Activated naive CD4-positive, alpha-beta T cell treated with Interleukin-2 at 50 U/mL for 16 hours (primary cell): ENCODE results near the gene ZBTB33.
A peak's percentile ranks its signal among the peaks of the same experiment; 100 is the strongest.

Source experiments
- DNase-seq: peaks from one replicate; pipeline ENCODE4 v3.0.0-alpha.2; 2020

The ZBTB33 gene, protein sequence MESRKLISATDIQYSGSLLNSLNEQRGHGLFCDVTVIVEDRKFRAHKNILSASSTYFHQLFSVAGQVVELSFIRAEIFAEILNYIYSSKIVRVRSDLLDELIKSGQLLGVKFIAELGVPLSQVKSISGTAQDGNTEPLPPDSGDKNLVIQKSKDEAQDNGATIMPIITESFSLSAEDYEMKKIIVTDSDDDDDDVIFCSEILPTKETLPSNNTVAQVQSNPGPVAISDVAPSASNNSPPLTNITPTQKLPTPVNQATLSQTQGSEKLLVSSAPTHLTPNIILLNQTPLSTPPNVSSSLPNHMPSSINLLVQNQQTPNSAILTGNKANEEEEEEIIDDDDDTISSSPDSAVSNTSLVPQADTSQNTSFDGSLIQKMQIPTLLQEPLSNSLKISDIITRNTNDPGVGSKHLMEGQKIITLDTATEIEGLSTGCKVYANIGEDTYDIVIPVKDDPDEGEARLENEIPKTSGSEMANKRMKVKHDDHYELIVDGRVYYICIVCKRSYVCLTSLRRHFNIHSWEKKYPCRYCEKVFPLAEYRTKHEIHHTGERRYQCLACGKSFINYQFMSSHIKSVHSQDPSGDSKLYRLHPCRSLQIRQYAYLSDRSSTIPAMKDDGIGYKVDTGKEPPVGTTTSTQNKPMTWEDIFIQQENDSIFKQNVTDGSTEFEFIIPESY

DNA sequence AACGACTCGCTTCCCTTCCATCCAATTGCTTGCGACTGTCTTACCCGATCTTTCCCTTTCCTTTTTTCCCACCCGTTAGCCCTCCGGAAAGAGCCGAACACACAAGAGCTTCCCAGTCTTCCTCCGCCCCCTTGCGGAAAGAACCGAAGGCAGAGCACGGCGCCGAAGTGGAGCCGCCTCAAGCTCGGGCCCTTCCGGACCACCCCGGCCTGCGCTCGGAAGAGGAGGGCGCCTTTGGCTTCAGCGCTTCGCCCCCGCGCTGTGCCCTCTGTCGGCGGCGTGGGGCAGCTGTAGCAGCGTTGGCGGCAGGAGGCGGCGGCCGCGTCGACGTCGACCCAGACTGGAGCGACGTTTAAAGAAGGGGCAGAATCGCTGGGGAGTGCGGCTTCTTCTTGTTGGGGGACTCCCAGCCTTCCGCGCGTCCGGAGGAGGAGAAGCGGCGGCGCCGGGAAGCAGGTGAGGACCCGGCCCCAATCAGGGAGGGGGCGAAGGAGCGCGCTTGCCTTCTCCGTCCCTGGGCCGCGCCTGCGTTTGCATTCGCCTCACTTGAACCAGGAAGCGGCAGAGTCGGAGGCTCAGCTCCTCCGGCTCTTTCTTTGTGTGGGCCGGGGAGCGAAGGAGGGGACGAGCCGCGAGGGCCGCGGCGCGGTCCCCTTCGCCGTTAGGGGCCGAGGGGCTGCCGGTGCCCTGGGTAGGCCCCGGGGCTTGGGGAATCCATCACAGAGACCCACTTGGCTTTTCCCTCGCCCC is at the start of gene ZBTB33:
Gene ZBTB33 (plus strand): TSS at position 291 of the 750 bp plus-strand sequence. CDS start 2,604 bp downstream, outside the sequence.
- DNase-seq, result peak; percentile 85

DNA sequence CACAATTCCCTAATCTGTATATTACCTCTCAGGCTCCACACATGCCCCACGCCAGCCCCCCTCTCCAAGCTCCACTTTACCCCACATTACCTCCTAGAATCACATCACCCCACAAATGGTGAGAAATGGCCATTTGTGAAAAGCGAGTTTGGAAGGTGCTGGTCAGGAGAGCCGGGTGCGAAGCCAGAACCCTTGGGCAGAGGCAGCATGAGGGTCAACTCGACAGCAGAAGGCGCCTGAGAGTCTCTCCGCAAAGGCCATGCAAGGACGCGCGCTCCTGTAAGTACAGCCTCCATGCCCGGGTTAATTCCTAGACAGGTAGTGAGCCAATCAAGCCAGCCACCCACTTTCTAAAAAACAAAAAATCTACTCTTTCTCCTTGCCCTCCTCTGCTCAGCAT is 49.8 kb upstream of the ZBTB33 start:
- DNase-seq, result no peak

DNA sequence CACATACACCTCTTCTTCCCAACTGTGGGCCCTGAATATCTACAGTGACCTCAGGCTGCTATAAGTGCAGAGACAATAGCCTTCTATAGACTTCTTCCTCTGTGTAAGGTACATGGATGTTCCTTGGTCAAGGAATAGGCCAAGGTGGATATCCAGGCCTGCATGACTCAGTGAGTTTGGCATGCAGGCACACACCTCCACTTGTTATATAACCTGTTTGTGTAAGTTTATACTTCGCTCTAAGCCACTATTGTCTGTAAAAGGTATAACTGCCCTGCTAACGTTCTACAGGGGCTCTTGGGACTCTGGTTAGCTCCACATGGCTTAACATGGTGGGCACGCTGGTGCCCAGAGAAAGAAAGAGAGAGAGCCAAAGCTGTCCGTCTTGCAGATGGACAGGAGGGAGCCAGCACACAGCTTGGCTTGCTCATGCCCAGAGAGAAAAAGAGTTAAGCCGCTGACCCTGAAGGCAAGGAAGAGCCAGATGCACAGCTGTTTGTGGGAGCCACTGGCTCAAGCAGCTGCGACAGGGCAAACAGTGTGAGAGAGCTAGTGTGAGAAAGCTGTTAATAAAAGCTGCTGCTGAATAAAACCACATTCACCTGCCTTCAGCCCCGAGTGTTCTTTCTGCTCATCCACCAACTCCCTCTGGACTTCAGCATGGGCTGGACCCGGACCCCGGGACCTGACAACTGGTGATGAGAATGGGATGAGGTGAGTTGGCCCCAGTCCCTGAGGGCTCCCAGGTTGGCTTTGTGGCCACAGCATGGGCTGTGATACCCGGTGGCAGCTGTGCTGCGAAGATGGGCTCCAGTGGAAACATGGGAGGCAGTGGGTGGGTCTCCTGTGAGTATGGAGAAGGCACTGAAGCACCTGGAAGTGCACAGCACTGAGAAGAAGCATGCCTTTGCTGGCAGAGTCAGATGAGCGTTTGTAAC is 44.5 kb upstream of the ZBTB33 start:
- DNase-seq, result no peak

DNA sequence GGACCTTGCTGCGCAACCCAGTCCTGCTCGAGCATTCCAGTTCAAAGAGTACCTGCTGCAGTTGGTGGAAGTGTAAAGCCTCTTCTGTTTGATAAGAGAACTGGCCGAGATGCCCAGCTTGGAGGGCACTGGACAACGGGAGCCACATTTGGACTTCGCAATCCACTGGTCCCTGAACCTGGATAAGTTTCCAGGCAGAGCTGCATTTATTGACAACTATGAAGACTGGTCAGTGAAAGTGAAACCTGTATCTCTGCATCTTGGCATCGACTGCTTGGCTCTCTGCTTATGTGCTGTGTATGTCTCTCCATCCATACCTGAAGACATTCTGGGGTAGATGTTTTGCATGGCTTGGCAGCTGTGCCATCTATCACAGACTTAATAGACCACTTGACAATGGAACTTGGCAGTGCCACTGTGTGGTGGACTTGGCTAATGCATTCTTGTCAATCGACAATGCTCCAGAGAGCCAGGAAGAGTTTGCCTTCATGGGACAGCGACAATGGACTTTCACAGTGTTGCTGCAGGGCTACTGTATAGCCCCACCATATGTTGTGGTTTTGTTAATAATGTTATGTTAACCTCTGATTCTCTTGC is 43.5 kb upstream of the ZBTB33 start:
- DNase-seq, result no peak

DNA sequence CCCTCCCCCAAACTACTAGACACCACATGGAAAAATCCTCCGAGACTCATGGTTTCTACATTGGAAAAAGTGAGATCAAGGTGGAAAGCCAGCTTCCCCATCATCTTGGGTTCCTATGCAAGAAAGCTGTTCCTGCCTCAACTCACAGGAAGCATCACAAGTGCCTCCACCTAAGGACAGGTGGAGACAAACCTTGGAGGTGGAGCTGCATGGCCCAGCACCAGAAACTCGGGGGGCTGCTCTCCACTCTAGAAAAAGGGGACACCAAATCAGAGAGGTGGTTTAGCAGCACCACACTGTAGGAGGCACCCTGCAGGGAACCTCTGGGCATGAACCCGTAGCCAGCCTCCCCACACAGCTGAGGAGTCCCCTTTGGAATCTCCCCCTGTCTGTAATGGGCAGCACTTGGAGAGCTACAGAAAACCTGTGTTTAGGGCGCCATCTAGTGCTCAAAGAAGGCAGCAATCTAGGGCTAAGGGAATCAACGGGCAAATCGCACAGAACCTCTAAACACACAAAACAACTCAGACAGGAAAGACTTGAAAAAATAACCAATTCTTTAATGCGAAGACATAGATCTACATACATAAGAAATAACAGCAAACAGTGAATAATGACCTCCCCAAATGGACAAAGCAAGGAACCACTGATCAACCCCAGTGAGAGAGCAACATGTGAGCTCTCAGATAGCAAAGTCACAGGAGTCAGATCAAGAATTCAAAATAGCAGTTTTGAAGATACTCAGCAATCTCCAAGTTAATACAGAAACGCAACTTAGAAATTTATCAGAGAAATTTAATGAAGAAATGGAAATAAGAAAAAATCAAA is 37.0 kb upstream of the ZBTB33 start:
- peak; percentile 43 for DNase-seq

DNA sequence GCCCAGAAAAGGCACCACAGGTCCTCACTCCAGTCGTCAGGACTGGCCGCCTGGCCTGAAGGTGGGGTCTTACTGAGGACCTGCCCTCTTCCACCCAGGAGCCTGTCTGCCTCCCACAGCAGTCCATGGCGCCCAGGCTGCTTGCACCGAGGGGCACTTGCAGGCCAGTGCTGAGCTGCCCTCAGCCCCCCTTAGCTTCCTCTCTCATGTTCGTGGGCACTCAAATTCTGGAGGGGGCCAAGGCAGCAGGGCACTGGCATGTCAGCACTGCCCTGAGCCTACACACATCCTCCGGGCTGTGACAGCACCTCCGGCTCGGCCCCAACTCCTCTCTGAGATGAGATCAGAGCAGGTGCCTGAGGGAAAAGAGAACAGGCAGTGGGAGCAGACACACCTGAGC is 27.2 kb upstream of the ZBTB33 start:
- DNase-seq, result no peak

DNA sequence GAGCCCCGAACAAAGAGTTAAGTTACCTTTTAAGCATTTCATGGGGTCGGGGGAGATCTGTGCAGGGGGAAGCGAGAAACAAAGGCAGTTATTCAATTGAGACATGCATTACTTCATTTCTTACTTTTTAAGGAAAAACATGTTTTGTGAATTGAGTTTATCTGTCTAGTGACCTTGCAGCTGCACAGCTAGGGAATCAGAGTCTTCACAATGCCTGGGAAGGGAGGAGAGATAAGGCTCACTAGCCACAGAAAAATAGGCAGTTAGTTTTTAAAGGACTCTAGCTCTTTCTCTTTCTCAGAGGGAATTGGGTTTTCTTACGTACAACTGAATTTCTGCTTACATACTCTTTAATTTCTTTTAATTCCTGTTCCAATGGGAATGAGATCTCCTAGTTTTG is 26.2 kb upstream of the ZBTB33 start:
- no peak for DNase-seq

DNA sequence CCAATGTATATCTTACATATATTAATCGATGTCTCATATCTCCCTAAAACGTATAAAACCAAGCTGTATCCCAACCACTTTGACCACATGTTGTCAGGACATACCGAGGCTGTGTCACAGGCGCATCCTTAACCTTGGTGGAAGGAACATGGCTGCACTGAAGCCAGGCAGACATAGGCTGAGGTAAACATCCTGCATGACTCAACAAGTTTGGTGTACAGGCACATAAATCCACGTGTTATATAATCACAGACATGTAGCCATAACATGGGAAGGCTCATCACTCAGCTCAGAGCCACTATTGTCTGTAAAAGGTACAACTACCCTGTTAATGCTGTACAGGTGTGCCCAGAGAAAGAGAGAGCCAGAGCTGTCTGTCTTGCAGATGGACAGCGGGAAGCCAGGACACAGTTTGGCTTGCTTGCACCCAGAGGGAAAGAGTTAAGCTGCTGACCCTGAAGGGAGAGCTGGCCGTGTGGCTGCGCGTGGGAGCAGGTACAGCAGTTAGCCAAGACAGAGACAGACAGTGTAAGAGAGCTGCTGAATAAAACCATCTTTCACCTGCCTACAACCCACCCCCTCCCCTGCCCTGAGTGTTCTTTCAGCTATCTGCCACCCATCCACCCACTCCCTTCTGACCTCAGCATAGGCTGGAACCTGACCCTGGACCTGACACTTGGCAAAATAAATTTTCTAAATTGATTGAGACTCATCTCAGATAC is 22.3 kb upstream of the ZBTB33 start:
- no peak for DNase-seq

DNA sequence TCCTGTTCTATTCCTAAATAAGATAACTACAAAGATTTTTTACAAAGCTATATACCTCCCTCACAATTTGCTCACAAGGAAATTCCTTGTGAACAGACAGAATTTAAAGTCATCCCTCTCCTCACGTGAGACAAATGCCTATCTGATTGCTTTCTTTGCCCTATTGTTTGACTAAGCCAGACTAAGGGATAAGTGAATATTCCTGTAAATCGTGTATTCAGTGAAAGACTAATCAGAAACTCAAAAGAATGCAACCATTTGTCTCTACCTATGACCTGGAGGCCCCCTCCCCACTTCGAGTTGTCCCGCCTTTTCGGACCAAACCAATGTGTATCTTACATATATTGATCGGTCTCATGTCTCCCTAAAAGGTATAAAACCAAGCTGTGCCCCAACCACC is 15.3 kb upstream of the ZBTB33 start:
- no peak for DNase-seq

DNA sequence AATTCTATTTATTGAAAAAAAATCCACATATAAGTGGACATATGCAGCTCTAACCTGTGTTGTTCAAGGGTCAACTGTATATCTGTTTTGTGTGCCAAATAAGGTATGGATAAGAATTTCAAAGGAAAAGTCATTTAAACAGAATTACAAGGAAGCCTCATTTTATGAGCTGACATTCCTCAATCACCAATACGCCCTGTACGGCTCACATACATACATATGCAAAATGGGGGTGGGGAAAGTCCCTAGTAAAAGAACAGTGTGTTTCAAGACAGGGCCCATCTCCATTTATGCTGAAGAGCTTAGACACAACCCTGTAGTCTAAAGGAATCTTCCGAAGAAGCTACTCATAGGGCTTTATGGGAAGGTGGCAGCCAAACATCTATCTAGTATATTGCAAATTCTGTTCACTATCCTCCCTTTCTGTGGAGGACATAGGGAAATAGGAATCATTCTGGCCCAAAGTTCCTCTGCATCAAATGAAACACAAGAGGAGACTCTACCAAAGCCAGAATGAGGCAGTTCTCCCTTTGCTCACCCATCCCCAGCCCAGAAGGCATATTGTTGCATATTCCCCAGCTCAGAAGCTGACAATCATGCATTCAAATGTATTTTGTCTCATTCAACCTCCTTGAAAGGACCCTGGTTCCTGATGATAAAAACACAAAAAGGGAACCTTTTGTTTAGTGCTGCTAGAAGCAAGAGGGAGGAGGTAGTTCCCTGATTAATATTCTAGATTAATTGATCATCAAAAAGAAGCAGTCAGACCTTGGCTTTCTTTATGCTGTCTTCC is 13.7 kb upstream of the ZBTB33 start:
- DNase-seq, result no peak

DNA sequence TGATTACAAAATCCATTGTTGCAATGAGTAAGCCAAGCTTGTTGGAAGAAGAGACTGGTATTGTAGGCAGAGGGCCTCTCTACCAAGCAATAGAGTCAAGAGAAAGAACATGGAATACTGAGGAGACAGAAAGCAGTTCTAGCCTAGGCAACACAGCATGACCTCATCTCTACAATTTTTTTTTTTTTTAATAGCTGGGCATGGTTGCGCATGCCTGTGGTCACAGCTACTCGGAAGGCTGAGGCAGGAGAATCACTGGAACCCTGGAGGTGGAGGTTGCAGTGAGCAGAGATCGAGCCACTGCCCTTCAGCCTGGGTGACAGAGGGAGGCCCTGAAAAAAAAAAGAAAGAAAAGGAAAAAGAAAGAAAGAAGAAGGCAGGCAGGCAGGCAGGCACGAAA is 11.7 kb upstream of the ZBTB33 start:
- DNase-seq, result no peak

DNA sequence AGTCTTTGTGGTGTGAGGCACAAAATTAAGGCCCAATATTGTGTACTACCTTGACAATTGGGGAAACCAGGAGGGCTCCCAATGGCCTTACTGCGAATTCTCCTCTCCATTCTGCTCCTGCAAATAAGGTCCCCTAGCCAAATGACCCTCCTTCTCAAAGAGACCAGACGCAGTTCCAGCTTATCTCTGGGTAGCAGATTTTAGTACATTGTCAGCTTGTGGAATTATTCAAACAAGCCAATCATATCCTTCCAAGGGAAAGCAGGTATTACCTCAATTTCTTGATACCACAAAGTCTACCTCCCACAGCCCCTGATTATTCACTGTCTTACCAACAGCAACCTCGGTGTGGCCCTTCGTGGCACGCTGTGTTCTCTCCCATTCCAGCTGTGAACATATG is 7.8 kb upstream of the ZBTB33 start:
- DNase-seq, result no peak

DNA sequence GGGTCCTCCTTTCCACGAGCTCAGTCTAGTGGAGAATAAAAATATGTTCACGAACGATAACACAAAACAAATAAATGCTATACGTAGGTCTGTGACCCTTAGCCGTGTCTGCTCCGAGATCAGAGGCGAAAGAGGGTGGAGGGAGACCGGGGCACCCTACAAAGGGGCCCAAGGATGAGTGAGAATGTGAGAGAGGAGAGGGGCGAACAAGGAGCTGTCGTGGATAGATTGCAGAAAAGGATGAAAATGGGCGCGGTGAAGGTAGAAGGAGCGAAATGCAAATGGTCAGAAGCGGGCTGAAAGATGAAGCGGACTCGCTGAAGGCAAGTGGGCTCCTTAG is 6.2 kb upstream of the ZBTB33 start:
- DNase-seq, result no peak

DNA sequence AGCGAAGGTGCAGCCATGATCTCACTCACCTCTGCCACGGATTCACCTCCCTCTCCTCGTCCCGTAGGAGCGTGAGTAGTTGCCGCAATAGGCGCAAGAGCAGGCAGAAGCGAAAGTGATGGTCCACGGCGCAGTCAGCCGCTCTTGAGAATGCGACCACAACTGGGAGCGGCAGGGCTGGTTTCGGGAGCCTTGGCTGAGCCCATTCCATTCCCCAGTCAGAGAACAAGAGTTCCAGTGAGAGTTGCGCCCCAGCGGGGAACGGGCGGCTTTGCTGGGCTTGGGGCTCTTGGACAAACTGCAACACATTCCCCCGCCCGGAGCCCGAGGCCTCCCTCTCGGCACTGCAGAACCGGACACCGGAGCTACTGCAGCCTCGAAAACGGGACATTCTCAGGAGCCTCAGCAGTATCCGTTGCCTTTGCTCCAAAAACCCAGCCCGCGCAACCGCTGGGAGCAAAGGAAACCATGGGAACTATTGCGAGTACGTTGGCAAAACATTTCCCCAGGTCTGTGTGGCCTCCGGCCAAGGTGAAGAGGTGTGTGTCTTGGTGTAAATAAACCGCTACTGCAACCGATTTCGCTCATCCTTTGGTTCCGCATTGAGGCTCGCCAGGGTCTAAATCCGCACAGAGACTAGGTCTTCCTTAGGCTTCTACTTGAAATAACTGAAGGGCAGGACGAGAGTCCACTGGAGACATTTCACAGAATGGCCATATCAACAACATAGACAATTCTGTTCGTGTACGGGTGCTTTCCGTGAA is 5.7 kb upstream of the ZBTB33 start:
- peak; percentile 57 for DNase-seq

DNA sequence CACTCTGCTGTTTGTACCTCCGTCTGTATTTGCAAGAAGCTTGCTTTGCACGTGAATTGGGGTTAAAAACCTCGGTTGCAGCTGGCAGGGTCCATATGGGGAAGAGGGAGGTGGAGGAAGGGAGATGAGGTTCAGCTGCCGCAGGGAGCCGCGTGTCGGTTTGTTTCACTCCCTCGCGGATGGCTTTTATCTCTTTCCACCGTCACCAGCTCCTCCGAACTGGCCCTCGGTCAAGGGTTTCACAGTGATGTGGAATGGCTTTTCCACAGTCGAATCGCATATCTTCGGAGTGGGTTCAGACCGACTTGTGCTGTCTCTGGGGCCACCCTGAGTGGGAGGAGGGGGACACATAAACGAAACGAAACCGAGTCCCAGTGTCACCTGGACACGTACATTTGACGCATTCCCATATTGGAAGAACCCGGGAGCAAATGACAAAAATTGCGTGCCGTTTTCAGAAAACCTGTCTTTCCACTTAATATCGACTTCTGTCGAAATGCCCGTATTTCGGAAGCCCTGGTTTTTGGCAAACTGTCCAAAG is 929 bp downstream of the ZBTB33 start:
- DNase-seq, result peak; percentile 18

DNA sequence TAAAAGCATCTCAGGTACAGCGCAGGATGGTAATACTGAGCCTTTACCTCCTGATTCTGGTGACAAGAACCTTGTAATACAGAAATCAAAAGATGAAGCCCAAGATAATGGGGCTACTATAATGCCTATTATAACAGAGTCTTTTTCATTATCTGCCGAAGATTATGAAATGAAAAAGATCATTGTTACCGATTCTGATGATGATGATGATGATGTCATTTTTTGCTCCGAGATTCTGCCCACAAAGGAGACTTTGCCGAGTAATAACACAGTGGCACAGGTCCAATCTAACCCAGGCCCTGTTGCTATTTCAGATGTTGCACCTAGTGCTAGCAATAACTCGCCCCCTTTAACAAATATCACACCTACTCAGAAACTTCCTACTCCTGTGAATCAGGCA is 3.2 kb downstream of the ZBTB33 start:
- DNase-seq, result no peak

DNA sequence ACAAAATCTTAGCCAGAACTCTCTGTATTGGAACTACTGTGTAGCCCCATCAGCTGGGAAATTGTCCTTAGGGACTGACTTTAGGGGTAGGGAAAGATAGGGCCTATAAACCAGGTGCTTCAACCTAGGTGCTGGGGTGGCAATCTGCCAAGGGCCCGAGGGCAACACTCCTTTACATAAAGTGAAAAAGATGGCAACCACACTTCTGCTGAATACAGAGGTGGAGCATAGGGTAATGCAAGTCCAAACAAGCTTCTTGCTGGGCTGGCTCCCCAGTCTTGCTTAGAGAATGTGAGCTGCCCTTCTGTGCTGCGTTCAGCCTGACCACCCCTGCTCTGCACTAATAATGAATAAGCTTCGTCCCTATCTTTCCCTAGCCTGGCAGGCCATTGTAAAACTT is 9.8 kb downstream of the ZBTB33 start:
- DNase-seq, result no peak

DNA sequence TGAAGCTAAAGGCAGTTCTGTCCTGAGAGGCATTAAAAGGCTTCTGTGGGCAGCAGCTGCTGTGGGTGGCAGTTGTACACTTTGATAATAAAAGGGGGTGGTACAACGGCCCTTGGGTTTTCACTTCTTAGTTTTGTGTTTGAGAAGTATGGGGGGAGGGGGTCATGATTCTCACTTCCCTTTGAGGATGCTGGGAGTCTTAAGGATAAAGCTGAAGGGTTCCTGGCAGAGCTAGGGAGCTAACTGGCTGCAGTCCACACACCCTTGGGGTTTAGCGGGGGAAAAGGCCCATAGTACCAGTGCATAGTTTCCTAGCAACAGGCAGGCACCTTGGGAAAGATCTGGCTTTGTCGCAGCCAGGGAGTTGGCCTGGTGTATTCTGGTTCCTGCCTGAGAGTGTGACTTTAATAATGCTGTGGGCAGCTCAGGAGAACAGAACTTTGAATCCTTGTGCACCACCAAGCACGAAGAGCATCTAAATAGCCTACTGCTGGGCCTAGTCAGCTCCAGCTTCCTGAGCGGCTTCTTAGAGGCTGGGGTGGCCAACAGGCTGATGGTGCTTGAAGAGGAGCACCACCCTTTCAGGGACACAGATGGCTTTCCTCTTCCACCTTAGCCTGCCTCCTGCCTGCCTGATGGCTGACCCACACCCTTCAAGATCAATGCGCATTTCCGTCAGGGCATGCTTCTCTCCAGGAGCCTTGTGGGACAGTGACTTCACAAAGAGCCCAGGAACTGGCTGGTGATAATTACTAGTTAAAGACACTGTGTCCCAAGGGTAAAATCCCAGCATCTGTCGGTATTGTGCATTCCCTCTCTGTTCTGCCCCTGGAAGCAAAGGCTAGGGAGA is 12.5 kb downstream of the ZBTB33 start:
- no peak for DNase-seq
